ENCODE measurements around the gene TTLL11.

Gene TTLL11

DNA sequence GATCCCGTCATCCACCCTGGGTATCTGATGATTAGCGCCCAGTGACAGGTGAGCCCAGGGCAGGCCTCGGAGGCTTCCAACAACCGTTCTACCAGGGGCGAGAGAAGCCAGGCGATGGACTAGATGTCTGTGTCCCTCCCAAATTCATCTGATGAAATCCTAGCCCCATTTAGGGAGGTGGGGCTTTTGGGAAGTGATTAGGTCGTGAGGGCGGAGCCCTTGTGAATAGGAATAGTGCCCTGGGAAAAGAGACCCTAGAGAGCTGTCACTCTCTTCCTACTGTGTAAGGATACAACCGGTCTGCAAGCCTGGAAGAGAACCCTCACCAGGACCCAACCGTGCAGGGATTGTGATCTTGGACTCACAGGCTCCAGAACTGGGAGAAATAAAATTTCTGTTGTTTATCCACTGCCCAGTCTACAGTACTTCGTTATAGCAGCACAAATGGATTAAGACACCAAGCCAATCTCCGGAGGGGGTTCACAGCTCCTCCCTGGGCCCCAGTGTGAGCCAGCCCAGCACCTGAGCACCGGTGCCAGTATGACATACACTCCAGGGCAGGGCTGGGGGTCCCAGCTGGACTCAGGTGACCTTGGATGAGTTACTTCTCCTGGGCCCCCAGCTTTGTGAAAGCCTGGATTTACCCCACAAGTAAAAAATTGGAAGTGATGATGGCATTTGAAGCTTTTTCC is 279.4 kb downstream of the TTLL11 start:
- H3K27ac ChIP-seq = no peak overlapping the region
- TF ChIP-seq, protein P1, sequence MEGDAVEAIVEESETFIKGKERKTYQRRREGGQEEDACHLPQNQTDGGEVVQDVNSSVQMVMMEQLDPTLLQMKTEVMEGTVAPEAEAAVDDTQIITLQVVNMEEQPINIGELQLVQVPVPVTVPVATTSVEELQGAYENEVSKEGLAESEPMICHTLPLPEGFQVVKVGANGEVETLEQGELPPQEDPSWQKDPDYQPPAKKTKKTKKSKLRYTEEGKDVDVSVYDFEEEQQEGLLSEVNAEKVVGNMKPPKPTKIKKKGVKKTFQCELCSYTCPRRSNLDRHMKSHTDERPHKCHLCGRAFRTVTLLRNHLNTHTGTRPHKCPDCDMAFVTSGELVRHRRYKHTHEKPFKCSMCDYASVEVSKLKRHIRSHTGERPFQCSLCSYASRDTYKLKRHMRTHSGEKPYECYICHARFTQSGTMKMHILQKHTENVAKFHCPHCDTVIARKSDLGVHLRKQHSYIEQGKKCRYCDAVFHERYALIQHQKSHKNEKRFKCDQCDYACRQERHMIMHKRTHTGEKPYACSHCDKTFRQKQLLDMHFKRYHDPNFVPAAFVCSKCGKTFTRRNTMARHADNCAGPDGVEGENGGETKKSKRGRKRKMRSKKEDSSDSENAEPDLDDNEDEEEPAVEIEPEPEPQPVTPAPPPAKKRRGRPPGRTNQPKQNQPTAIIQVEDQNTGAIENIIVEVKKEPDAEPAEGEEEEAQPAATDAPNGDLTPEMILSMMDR (IDR thresholded peaks at IDR 0.05) = no peak
- TF ChIP-seq ZFX (IDR thresholded peaks at IDR 0.05; ENCODE audit: borderline replicate concordance) = no peak

DNA sequence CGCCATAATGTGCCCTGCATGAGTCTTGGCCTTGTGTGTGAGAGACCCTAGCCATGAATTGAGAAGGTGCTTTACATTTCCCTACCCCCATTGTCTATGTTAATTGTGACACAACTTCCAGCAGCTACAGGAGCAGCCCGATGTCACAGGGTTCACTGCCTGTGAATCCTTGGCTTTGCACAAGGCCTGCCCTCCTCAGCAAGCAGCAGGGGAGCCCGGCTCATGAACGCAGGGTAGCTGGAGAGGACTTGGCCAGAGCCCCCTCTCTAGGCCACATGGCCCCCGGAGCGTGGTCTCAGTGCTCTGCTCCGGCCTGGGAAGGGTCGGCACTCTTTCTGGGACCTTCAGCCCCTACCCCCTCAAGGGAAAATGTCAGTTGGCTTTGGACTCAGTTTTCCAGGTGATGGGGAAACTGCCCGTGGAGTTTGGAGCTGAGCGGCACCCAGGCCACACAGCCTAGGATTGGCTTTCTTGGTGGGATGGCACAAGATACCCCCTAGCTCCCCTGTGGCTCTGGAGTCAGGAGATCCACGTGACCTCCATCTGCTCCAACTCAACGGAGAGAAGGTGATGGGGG is 280.9 kb downstream of the TTLL11 start:
- H3K27ac ChIP-seq = no peak overlapping the region
- TF ChIP-seq ZFX (IDR thresholded peaks at IDR 0.05; ENCODE audit: borderline replicate concordance) = no peak
- TF ChIP-seq, protein P1 (IDR thresholded peaks at IDR 0.05) = no peak

- H3K27ac ChIP-seq = no peak overlapping the region
- TF ChIP-seq, protein P1 (IDR thresholded peaks at IDR 0.05) = no peak
- no peak for TF ChIP-seq ZFX (IDR thresholded peaks at IDR 0.05; ENCODE audit: borderline replicate concordance)
Observed at GRCh38 chr9:121811751-121812150, 281.4 kb downstream of the TTLL11 start.

- TF ChIP-seq, protein P1 (IDR thresholded peaks at IDR 0.05) = no peak
- no peak for TF ChIP-seq ZFX (IDR thresholded peaks at IDR 0.05; ENCODE audit: borderline replicate concordance)
- no peak overlapping the region for H3K27ac ChIP-seq
Observed at GRCh38 chr9:121811140-121811539, 282.0 kb downstream of the TTLL11 start.

DNA sequence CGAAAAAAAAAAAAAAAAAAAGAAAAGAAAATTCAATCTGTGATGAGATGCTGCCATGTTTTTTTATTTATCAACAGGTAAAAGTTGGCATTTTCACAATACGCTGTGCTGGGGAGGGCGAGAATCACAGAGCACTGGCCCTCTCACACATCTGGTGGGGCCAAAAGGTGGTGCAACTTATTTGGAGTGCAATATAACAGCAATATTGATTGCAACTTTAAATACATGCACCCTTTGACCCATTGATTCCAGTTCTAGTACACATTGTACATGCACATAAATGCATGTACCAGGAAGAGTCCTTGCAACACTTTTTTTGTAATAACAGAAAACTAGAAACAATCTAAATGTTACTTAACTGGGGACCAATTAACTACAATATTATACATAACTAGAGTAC is 282.6 kb downstream of the TTLL11 start:
- no peak for TF ChIP-seq ZFX (IDR thresholded peaks at IDR 0.05; ENCODE audit: borderline replicate concordance)
- no peak overlapping the region for H3K27ac ChIP-seq

DNA sequence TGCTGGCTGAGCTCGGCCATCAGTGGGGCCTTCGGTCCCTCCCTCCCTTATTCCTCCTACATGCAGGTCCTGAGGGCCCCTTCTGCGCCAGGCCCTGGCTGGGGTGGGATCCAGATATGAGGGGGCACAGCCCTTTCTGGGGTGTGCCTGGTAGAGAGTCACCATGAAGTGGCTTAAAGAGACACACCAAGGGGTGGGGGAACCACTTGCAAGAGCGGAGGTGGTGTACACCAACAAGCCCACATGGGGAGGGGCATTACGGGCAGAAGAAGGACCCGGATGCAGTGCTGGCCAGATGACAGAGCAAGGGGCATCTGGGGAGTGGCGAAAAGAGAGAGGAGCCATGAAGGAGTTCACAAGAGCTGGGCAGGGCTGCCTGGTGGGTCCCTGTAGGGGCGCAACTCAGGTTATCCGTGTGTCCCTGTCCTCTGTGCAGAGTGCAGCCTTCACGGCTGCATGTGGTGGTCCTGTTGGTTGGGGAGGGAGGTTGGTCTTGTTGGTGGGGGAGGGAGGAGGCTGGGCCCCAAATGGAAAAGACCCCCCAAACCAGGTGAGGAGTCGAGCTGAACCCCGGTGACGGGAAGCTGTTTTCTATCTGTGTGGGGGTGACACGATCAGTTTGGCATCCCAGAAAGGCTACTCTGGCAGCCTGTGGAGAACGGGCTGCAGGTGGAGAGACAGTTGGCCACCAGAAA is 283.6 kb downstream of the TTLL11 start:
- no peak overlapping the region for H3K27ac ChIP-seq
- TF ChIP-seq, protein P1 (IDR thresholded peaks at IDR 0.05) = no peak
- TF ChIP-seq ZFX (IDR thresholded peaks at IDR 0.05; ENCODE audit: borderline replicate concordance) = no peak

- no peak for TF ChIP-seq ZFX (IDR thresholded peaks at IDR 0.05; ENCODE audit: borderline replicate concordance)
- TF ChIP-seq, protein P1 (IDR thresholded peaks at IDR 0.05) = no peak
Observed at GRCh38 chr9:121808781-121809180, 284.3 kb downstream of the TTLL11 start.

More at GRCh38 chr9:121808781-121809180, 284.3 kb downstream of the TTLL11 start:
- H3K27ac ChIP-seq = no peak overlapping the region

All from 22Rv1 (cell line).